ENCODE measurements around the gene TRABD2B. TPM values are rescaled to one million over a fixed set of nuclear protein-coding genes. Genes with fewer than 3 reads are reported as not detected.

TRABD2B gene
- total RNA-seq, 1 experiment from 2014 or later, result 0.05 TPM

DNA sequence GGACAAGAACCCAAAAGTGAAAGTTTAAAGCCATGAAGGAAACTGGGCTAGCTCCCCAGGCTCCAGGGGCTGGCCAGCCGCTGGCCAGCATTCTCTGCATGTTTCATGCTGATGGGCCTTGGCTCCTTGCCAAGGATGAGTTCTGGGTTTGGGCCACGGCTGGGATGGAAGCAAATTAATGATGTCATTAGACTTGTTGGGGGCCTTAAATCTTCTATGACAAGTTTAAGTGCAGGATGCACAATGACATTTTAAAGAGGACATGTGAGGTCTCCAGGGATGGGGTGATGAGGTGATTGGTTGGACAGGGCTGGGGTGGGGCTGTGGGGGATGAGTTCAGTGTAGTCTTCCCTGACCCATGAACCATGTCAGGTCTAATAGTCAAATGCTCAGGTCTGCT, 199.6 kb downstream of the TRABD2B start:
- intact Hi-C loops (cut with micrococcal nuclease), result no loop called here
- ATAC-seq (no peak), DNase-seq (ENCODE audit: low read depth, low spot score) (no peak)
- RAD21 ChIA-PET (ENCODE audit: low non-redundant PET in 1 of 2, low total read pairs in 2 of 2, uncharacterized antibody in 2 of 2, unreplicated experiment in 2 of 2), result no interaction called here
- Histone ChIP-seq H2AFZ (ENCODE audit: low read depth, low read length, poor library complexity, severe bottlenecking) (no peak overlapping the region), H3K9me2 (ENCODE audit: insufficient read depth) (no peaks in the 10 kb centered on the region), H3K27me3 (ENCODE audit: insufficient read depth, low read length) (no peaks in the 10 kb centered on the region), H4K20me1 (ENCODE audit: insufficient read depth) (no peaks in the 10 kb centered on the region), H3K4me1 (ENCODE audit: control insufficient read depth in 1 of 2, insufficient read depth in 2 of 2, low read length in 2 of 2) (no peaks in the 10 kb centered on the region), H3K79me2 (ENCODE audit: insufficient read depth, low read length) (no peaks in the 10 kb centered on the region), H3K4me2 (ENCODE audit: low read length) (no peak overlapping the region), H3K36me3 (ENCODE audit: control insufficient read depth in 1 of 2, insufficient read depth in 2 of 2, low read length in 2 of 2) (no peaks in the 10 kb centered on the region), H3K27ac (ENCODE audit: low read depth, low read length) (no peak overlapping the region), H3K9ac (ENCODE audit: low read length) (no peak overlapping the region), H3K9me3 (ENCODE audit: control insufficient read depth in 1 of 2, insufficient read depth in 1 of 2, low read depth in 1 of 2, low read length in 2 of 2) (no peaks in the 10 kb centered on the region), H3K4me3 (replicated peaks in 1 of 2; ENCODE audit: low read depth in 1 of 2, low read length in 2 of 2) (no peak overlapping the region)
- CTCF ChIA-PET, result no interaction called here
- TF ChIP-seq YY1 (IDR thresholded peaks at IDR 0.05; ENCODE audit: extremely low read depth, insufficient replicate concordance, low read depth, low read length) (no peak), ELF1 (IDR thresholded peaks at IDR 0.05; ENCODE audit: borderline replicate concordance, low read depth) (no peak), RAD21 (IDR thresholded peaks at IDR 0.05; ENCODE audit: low read depth) (no peak), FOSL1 (IDR thresholded peaks at IDR 0.05; ENCODE audit: low read depth) (no peak), SIN3A (IDR thresholded peaks at IDR 0.05; ENCODE audit: low read depth) (no peak), EZH2 (IDR thresholded peaks at IDR 0.05) (no peak), JUND (IDR thresholded peaks at IDR 0.05) (no peak), SP1 (IDR thresholded peaks at IDR 0.05; ENCODE audit: low read depth) (no peak), TCF7L2 (IDR thresholded peaks at IDR 0.05; ENCODE audit: borderline replicate concordance, extremely low read depth, insufficient read depth, insufficient read length) (no peak), ZFX (IDR thresholded peaks at IDR 0.05) (no peak), POLR2AphosphoS5 (IDR thresholded peaks at IDR 0.05; ENCODE audit: low read depth, low read length) (no peak)
- TF ChIP-seq, protein P1, sequence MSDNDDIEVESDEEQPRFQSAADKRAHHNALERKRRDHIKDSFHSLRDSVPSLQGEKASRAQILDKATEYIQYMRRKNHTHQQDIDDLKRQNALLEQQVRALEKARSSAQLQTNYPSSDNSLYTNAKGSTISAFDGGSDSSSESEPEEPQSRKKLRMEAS (IDR thresholded peaks at IDR 0.05), result no peak
- BruUV-seq (replicated peaks), result no TSS peak
- POLR2A ChIA-PET, result no interaction called here

DNA sequence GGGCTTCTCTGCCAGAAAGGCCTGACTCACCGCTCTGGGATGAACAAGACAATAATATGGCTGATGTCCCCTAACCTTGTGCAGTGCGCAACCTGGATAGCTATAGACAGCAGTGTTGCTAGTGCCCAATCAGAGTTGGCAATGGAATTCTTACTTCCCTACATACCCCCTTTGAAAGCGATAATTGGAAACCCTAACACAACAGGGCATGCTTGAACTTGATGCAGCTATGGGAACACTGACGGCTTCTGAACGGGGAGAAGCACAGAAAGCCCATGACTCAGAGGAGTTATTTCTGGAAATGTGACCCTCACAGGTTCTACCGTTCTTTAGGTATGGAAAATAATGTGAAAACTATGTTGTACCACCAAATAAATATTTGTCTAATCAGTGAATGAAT, 200.6 kb downstream of the TRABD2B start:
- ChIA-PET CTCF (no interaction called here), POLR2A (no interaction called here), RAD21 (ENCODE audit: low non-redundant PET in 1 of 2, low total read pairs in 2 of 2, uncharacterized antibody in 2 of 2, unreplicated experiment in 2 of 2) (no interaction called here)
- ATAC-seq (no peak), DNase-seq (ENCODE audit: low read depth, low spot score) (no peak)
- intact Hi-C loops (cut with micrococcal nuclease), result no loop called here
- H3K27me3 ChIP-seq (ENCODE audit: insufficient read depth, low read length), result no peaks in the 10 kb centered on the region
- no peak overlapping the region for H3K27ac ChIP-seq (ENCODE audit: low read depth, low read length)
- no peak overlapping the region for H3K4me2 ChIP-seq (ENCODE audit: low read length)
- H3K36me3 ChIP-seq (ENCODE audit: control insufficient read depth in 1 of 2, insufficient read depth in 2 of 2, low read length in 2 of 2), result no peaks in the 10 kb centered on the region
- no peaks in the 10 kb centered on the region for H3K9me3 ChIP-seq (ENCODE audit: control insufficient read depth in 1 of 2, insufficient read depth in 1 of 2, low read depth in 1 of 2, low read length in 2 of 2)
- H3K4me3 ChIP-seq (replicated peaks in 1 of 2; ENCODE audit: low read depth in 1 of 2, low read length in 2 of 2), result no peak overlapping the region
- no peak overlapping the region for H2AFZ ChIP-seq (ENCODE audit: low read depth, low read length, poor library complexity, severe bottlenecking)
- no peaks in the 10 kb centered on the region for H3K9me2 ChIP-seq (ENCODE audit: insufficient read depth)
- H3K79me2 ChIP-seq (ENCODE audit: insufficient read depth, low read length), result no peaks in the 10 kb centered on the region
- no peak overlapping the region for H3K9ac ChIP-seq (ENCODE audit: low read length)
- BruUV-seq (replicated peaks), result no TSS peak
- H3K4me1 ChIP-seq (ENCODE audit: control insufficient read depth in 1 of 2, insufficient read depth in 2 of 2, low read length in 2 of 2), result no peaks in the 10 kb centered on the region
- no peaks in the 10 kb centered on the region for H4K20me1 ChIP-seq (ENCODE audit: insufficient read depth)
- TF ChIP-seq POLR2A (IDR thresholded peaks at IDR 0.05; ENCODE audit: borderline replicate concordance, extremely low read depth, insufficient read depth, insufficient read length) (no peak), SRF (IDR thresholded peaks at IDR 0.05; ENCODE audit: low read depth) (no peak), RAD21 (IDR thresholded peaks at IDR 0.05; ENCODE audit: low read depth) (no peak), EZH2phosphoT487 (IDR thresholded peaks at IDR 0.05; ENCODE audit: borderline replicate concordance) (no peak), ZNF274 (IDR thresholded peaks at IDR 0.05; ENCODE audit: low read depth, low read length) (no peak), CEBPB (IDR thresholded peaks at IDR 0.05; ENCODE audit: low read depth) (no peak), POLR2AphosphoS5 (IDR thresholded peaks at IDR 0.05; ENCODE audit: low read depth, low read length) (no peak)
- TF ChIP-seq, protein P2, sequence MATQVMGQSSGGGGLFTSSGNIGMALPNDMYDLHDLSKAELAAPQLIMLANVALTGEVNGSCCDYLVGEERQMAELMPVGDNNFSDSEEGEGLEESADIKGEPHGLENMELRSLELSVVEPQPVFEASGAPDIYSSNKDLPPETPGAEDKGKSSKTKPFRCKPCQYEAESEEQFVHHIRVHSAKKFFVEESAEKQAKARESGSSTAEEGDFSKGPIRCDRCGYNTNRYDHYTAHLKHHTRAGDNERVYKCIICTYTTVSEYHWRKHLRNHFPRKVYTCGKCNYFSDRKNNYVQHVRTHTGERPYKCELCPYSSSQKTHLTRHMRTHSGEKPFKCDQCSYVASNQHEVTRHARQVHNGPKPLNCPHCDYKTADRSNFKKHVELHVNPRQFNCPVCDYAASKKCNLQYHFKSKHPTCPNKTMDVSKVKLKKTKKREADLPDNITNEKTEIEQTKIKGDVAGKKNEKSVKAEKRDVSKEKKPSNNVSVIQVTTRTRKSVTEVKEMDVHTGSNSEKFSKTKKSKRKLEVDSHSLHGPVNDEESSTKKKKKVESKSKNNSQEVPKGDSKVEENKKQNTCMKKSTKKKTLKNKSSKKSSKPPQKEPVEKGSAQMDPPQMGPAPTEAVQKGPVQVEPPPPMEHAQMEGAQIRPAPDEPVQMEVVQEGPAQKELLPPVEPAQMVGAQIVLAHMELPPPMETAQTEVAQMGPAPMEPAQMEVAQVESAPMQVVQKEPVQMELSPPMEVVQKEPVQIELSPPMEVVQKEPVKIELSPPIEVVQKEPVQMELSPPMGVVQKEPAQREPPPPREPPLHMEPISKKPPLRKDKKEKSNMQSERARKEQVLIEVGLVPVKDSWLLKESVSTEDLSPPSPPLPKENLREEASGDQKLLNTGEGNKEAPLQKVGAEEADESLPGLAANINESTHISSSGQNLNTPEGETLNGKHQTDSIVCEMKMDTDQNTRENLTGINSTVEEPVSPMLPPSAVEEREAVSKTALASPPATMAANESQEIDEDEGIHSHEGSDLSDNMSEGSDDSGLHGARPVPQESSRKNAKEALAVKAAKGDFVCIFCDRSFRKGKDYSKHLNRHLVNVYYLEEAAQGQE (IDR thresholded peaks at IDR 0.05; ENCODE audit: low read depth), result no peak
- TF ChIP-seq, protein P3, sequence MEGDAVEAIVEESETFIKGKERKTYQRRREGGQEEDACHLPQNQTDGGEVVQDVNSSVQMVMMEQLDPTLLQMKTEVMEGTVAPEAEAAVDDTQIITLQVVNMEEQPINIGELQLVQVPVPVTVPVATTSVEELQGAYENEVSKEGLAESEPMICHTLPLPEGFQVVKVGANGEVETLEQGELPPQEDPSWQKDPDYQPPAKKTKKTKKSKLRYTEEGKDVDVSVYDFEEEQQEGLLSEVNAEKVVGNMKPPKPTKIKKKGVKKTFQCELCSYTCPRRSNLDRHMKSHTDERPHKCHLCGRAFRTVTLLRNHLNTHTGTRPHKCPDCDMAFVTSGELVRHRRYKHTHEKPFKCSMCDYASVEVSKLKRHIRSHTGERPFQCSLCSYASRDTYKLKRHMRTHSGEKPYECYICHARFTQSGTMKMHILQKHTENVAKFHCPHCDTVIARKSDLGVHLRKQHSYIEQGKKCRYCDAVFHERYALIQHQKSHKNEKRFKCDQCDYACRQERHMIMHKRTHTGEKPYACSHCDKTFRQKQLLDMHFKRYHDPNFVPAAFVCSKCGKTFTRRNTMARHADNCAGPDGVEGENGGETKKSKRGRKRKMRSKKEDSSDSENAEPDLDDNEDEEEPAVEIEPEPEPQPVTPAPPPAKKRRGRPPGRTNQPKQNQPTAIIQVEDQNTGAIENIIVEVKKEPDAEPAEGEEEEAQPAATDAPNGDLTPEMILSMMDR (IDR thresholded peaks at IDR 0.05 in 2 of 3, conservative IDR thresholded peaks at IDR 0.05 in 1 of 3; ENCODE audit: borderline replicate concordance in 1 of 3, insufficient read depth in 1 of 3, low read depth in 2 of 3, low read length in 2 of 3), result no peak

All from HCT116 (cell line).